Panc1 (cell line): Measurements from ENCODE around the gene TBX2. TPM values are rescaled to one million over a fixed set of nuclear protein-coding genes. Genes with fewer than 3 reads are reported as not detected.
A peak's percentile ranks its signal among the peaks of the same experiment; 100 is the strongest.

Experiments
- ATAC-seq: fragments of 200-7000 bp; cut with Tn5 transposase; 2 replicates; pipeline ENCODE4 v1.9.1; 2020; ENCODE audit warnings: mild to moderate bottlenecking, moderate library complexity
- BruUV-seq: library from RNA; stranded (reverse); fragments of 400-500 nt; replicated peaks from 2 replicates; lab custom pipeline; 2021; lab: Mats Ljungman, UMichigan
- CTCF ChIA-PET: fragments of 300-600 bp; sonication (Branson Sonifier 250); formaldehyde crosslinking; loops from one replicate; lab custom pipeline; 2022; ENCODE audit warnings: antibody characterized with exemption; lab: Charles Lee
- POLR2A ChIA-PET: fragments of 300-600 bp; sonication (Branson Sonifier 250); formaldehyde crosslinking; loops from one replicate; lab custom pipeline; 2022; ENCODE audit warnings: antibody characterized with exemption; lab: Charles Lee
- DNase-seq: peaks from one replicate; pipeline ENCODE4 v3.0.0-alpha.2; 2010; ENCODE audit warnings: low read depth, low spot score
- H3K27ac ChIP-seq: 2 replicates; pipeline ENCODE4 v1.5.1; 2011; ENCODE audit warnings: mild to moderate bottlenecking, low read length, inconsistent platforms
- H3K27me3 ChIP-seq: fragments of 200-500 bp; sonication (Bioruptor generic); 2 replicates; pipeline ENCODE4 v1.6.0; 2014; ENCODE audit warnings: low read length, inconsistent platforms; ENCODE audit not compliant: control insufficient read depth, insufficient read depth
- H3K36me3 ChIP-seq: fragments of 200-500 bp; sonication (Bioruptor generic); 2 replicates; pipeline ENCODE4 v1.5.1; 2014; ENCODE audit warnings: inconsistent platforms, mild to moderate bottlenecking, low read length, moderate library complexity; ENCODE audit not compliant: control insufficient read depth, insufficient read depth
- H3K4me1 ChIP-seq: 2 replicates; pipeline ENCODE4 v1.5.1; 2011; ENCODE audit warnings: inconsistent platforms, mild to moderate bottlenecking, low read length, moderate library complexity; ENCODE audit not compliant: control insufficient read depth, insufficient read depth
- H3K4me3 ChIP-seq, 2 experiments: 2 replicates each; pipeline ENCODE4 v1.5.1; 2011 to 2012; ENCODE audit warnings: low read depth in 2 of 2, low read length in 2 of 2, mild to moderate bottlenecking in 2 of 2, inconsistent platforms in 1 of 2, moderate library complexity in 1 of 2
- H3K9me3 ChIP-seq: fragments of 200-500 bp; sonication (Bioruptor generic); 2 replicates; pipeline ENCODE4 v1.5.1; 2014; ENCODE audit warnings: low read depth, mild to moderate bottlenecking, inconsistent platforms, low read length, moderate library complexity; ENCODE audit not compliant: control insufficient read depth, insufficient read depth
- POLR2AphosphoS5 ChIP-seq: IDR thresholded peaks from 2 replicates; pipeline ENCODE4 v1.6.1; 2012; ENCODE audit warnings: mild to moderate bottlenecking, low read depth, low read length, moderate library complexity
- SIN3A ChIP-seq: IDR thresholded peaks from 2 replicates; pipeline ENCODE4 v1.6.1; 2012; ENCODE audit warnings: low read depth, mild to moderate bottlenecking, low read length, moderate library complexity, borderline replicate concordance; ENCODE audit not compliant: insufficient read depth
- TCF7L2 ChIP-seq: IDR thresholded peaks from 2 replicates; pipeline ENCODE4 v1.6.1; 2011; ENCODE audit warnings: mild to moderate bottlenecking, low read depth, low read length, inconsistent platforms
- in situ Hi-C: cut with HindIII; loops from 2 replicates; pipeline ENCODE4 v1.10.0; 2016; ENCODE audit warnings: low sequenced_read_pairs, low pct_unique_long_range_greater_than_20kb
- intact Hi-C: fragments of 100-400 bp; cut with micrococcal nuclease; formaldehyde crosslinking; loops from one replicate; pipeline ENCODE4 v1.10.0; 2022; ENCODE audit not compliant: unreplicated experiment
- total RNA-seq: library from RNA; stranded (reverse); gene quantifications from one replicate; pipeline ENCODE4 v1.2.1, GENCODE V29; 2021; ENCODE audit not compliant: unreplicated experiment
- TF ChIP-seq, protein P1 (sequence below), 2 experiments: IDR thresholded peaks; 2 replicates each; pipeline ENCODE4 v1.6.1; 2011 to 2012; ENCODE audit warnings: low read depth in 2 of 2, control low read depth in 1 of 2, low read length in 1 of 2, mild to moderate bottlenecking in 1 of 2, moderate library complexity in 1 of 2; ENCODE audit not compliant: insufficient read depth in 1 of 2
- TF ChIP-seq, protein P2 (sequence below): fragments of 450-650 bp; IDR thresholded peaks from 2 replicates; pipeline ENCODE4 v1.5.1; 2017; ENCODE audit warnings: mild to moderate bottlenecking

TBX2 gene
- total RNA-seq, 1 experiment from 2014 or later = 35.6 TPM

DNA sequence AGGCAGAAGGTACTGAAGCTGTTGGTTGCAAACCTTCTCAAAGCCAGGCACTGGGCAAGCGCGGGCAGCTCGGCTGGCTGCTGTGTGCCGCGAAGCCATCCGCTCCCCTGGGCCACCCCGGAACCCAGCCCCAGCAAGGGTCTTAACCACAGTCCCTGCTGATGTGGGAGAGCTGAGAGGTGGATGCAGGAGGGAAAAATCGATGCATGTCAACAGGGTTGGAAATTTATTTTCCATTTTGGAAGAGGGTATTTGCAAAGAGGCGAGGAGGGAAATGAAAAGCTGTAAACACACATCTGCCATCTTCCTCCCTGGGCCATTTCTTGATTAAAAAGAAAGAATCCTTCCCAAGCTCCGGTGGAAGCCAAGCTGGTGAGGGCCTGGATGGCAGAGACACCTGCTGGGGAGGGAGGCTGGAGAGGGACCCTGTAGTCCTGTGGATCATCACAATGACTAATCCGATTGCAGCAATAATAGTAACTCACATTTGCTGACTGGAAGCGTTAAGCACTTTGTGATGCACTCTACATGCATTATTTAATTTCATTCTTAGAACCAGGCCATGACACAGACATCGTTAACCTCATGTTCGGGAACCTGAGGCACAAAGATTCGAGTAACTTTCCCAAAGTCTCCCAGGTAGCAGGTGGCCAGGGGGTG is 13.9 kb upstream of the TBX2 start:
- intact Hi-C loops (no loop called here), in situ Hi-C loops (no loop called here)
- ChIA-PET POLR2A (no interaction called here), CTCF (no interaction called here)
- no TSS peak for BruUV-seq
- H3K4me1 ChIP-seq = peaks cover 29% of the 10 kb centered on the region
- H3K4me3 ChIP-seq = no peak overlapping the region
- no peak for TF ChIP-seq SIN3A
- no peak for TF ChIP-seq TCF7L2
- TF ChIP-seq, protein P1, sequence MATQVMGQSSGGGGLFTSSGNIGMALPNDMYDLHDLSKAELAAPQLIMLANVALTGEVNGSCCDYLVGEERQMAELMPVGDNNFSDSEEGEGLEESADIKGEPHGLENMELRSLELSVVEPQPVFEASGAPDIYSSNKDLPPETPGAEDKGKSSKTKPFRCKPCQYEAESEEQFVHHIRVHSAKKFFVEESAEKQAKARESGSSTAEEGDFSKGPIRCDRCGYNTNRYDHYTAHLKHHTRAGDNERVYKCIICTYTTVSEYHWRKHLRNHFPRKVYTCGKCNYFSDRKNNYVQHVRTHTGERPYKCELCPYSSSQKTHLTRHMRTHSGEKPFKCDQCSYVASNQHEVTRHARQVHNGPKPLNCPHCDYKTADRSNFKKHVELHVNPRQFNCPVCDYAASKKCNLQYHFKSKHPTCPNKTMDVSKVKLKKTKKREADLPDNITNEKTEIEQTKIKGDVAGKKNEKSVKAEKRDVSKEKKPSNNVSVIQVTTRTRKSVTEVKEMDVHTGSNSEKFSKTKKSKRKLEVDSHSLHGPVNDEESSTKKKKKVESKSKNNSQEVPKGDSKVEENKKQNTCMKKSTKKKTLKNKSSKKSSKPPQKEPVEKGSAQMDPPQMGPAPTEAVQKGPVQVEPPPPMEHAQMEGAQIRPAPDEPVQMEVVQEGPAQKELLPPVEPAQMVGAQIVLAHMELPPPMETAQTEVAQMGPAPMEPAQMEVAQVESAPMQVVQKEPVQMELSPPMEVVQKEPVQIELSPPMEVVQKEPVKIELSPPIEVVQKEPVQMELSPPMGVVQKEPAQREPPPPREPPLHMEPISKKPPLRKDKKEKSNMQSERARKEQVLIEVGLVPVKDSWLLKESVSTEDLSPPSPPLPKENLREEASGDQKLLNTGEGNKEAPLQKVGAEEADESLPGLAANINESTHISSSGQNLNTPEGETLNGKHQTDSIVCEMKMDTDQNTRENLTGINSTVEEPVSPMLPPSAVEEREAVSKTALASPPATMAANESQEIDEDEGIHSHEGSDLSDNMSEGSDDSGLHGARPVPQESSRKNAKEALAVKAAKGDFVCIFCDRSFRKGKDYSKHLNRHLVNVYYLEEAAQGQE (IDR thresholded peaks at IDR 0.05; ENCODE audit: insufficient read depth in 1 of 2, low read depth in 2 of 2, low read length in 1 of 2) = no peak
- no peak for TF ChIP-seq POLR2AphosphoS5
- TF ChIP-seq, protein P2, sequence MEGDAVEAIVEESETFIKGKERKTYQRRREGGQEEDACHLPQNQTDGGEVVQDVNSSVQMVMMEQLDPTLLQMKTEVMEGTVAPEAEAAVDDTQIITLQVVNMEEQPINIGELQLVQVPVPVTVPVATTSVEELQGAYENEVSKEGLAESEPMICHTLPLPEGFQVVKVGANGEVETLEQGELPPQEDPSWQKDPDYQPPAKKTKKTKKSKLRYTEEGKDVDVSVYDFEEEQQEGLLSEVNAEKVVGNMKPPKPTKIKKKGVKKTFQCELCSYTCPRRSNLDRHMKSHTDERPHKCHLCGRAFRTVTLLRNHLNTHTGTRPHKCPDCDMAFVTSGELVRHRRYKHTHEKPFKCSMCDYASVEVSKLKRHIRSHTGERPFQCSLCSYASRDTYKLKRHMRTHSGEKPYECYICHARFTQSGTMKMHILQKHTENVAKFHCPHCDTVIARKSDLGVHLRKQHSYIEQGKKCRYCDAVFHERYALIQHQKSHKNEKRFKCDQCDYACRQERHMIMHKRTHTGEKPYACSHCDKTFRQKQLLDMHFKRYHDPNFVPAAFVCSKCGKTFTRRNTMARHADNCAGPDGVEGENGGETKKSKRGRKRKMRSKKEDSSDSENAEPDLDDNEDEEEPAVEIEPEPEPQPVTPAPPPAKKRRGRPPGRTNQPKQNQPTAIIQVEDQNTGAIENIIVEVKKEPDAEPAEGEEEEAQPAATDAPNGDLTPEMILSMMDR = no peak
- no peaks in the 10 kb centered on the region for H3K36me3 ChIP-seq
- DNase-seq (no peak), ATAC-seq (no peak)
- 0 out of 2 replicates have a peak overlapping the region, but pooled peaks have one; percentile 48 for H3K27ac ChIP-seq
- no peaks in the 10 kb centered on the region for H3K9me3 ChIP-seq
- no peaks in the 10 kb centered on the region for H3K27me3 ChIP-seq

DNA sequence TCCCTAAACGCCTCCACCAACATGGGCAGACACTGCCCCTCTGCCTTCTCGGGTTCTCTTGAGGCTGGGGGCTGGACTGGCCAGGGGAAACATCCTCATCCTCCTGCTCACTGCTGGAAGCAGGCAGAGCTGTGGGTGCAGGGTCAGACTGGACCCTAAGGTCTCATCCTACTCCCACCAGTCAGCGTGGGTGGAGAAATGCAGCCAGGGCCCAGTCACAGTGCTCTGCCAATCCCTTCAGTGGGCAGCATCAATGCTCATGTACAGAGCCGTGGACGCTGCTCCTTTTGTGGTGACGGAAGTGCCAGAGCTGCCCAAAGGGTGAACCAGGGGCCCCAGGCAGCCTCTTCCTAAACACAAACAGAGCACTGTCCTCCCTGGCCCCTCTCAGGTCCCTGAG is 13.4 kb upstream of the TBX2 start:
- intact Hi-C loops = no loop called here

More for the DNA sequence above, 13.4 kb upstream of the TBX2 start:
- no peak overlapping the region for H3K4me3 ChIP-seq
- ChIA-PET CTCF (interaction anchor here (0.7 kb wide), 1 partner anchor 484 kb away, joined by 7 read pairs; no protein-coding TSS in a partner anchor), POLR2A (no interaction called here)
- DNase-seq (no peak), ATAC-seq (no peak)
- TF ChIP-seq, protein P1 (IDR thresholded peaks at IDR 0.05; ENCODE audit: insufficient read depth in 1 of 2, low read depth in 2 of 2, low read length in 1 of 2) = no peak
- peaks cover 29% of the 10 kb centered on the region for H3K4me1 ChIP-seq
- H3K27me3 ChIP-seq = no peaks in the 10 kb centered on the region
- no peaks in the 10 kb centered on the region for H3K9me3 ChIP-seq
- H3K36me3 ChIP-seq = no peaks in the 10 kb centered on the region
- H3K27ac ChIP-seq = peak overlapping the region; percentile 48; the same call in 1 of the 2 replicates
- in situ Hi-C loops = no loop called here
- no TSS peak for BruUV-seq
